ENCODE measurements around the gene PARVB. TPM values are rescaled to one million over a fixed set of nuclear protein-coding genes. Genes with fewer than 3 reads are reported as not detected.

Gene PARVB
- total and polyA plus RNA-seq, 9 of the 15 experiments (the other 6 are each of a cell fraction or from before 2014, with no cell fraction given), result 1.1 to 59.2 (median 29.2) TPM

DNA sequence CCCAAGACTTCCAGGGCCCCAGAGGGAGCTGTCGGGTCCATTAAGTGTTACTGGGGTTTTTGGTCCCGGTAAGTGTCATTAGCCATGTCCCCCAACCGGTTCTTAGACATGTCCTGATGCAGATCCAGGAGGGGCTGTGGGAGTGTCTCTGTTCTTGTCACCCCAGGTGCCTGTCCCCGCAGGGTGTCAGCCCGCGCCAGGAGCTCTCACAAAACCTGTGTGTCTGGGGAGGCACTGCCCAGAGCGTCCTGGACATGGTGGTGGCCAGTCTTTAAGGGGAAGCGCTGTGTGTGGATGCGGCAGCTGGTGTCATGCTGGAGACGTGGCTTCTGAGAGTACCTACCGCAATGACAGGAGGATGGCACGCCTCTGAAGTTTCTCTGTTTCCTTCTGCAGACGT, 144.1 kb downstream of the PARVB start:
- in situ Hi-C loops (cut with MboI) (no loop called here), intact Hi-C loops (cut with micrococcal nuclease) (no loop called here)
- Histone ChIP-seq H3K36me3 (ENCODE audit: control insufficient read depth, insufficient read depth, low read length) (no peaks in the 10 kb centered on the region), H3K79me2 (ENCODE audit: control insufficient read depth, insufficient read depth, low read length) (no peaks in the 10 kb centered on the region), H3K4me2 (ENCODE audit: insufficient read depth, low read length) (no peak overlapping the region), H3K27me3 (ENCODE audit: control insufficient read depth in 2 of 2, insufficient read depth in 2 of 2, low read length in 2 of 2) (no peaks in the 10 kb centered on the region), H3K27ac (ENCODE audit: extremely low read depth, low read depth, low read length) (no peak overlapping the region), H3K9me1 (ENCODE audit: control insufficient read depth, insufficient read depth, low read length) (no peaks in the 10 kb centered on the region), H3K9ac (ENCODE audit: insufficient read depth in 1 of 2, low read depth in 2 of 2, low read length in 2 of 2) (no peak overlapping the region; a peak in 1 of 4 replicates), H3K4me1 (replicated peaks in 1 of 2; ENCODE audit: control insufficient read depth in 2 of 2, insufficient read depth in 2 of 2, low read length in 2 of 2) (no peaks in the 10 kb centered on the region), H2AFZ (ENCODE audit: low read depth, low read length) (no peak overlapping the region), H3K4me3 (no peak overlapping the region), H4K20me1 (replicated peaks; ENCODE audit: control insufficient read depth, insufficient read depth, low read length) (no peaks in the 10 kb centered on the region), H3K9me3 (replicated peaks; ENCODE audit: control insufficient read depth, insufficient read depth, low read depth, low read length) (no peaks in the 10 kb centered on the region)
- no peak for FAIRE-seq
- no peak for ATAC-seq
- TF ChIP-seq ARID2 (IDR thresholded peaks at IDR 0.05) (no peak), U2AF1 (optimal IDR thresholded peaks at IDR 0.05; ENCODE audit: low read depth, low read length) (no peak), EZH2 (IDR thresholded peaks at IDR 0.05; ENCODE audit: borderline replicate concordance, low read depth, low read length) (no peak), ZNF668 (CRISPR knock-in tag; IDR thresholded peaks at IDR 0.05) (no peak), GATAD2B (IDR thresholded peaks at IDR 0.05; ENCODE audit: borderline replicate concordance) (no peak), FOS (IDR thresholded peaks at IDR 0.05; ENCODE audit: extremely low read depth, insufficient read length) (no peak), DACH1 (IDR thresholded peaks at IDR 0.05; ENCODE audit: partially characterized antibody) (no peak), TCF7L2 (IDR thresholded peaks at IDR 0.05; ENCODE audit: low read depth, low read length) (no peak), CCAR2 (IDR thresholded peaks at IDR 0.05; ENCODE audit: low read depth, low read length) (no peak), TRIM28 (IDR thresholded peaks at IDR 0.05) (no peak), SETDB1 (IDR thresholded peaks at IDR 0.05; ENCODE audit: low read length) (no peak), KLF16 (IDR thresholded peaks at IDR 0.05) (no peak), MIER1 (IDR thresholded peaks at IDR 0.05; ENCODE audit: low read depth) (no peak), NFIX (CRISPR knock-in tag; IDR thresholded peaks at IDR 0.05; ENCODE audit: low read depth) (no peak)
- TF ChIP-seq, protein P1, sequence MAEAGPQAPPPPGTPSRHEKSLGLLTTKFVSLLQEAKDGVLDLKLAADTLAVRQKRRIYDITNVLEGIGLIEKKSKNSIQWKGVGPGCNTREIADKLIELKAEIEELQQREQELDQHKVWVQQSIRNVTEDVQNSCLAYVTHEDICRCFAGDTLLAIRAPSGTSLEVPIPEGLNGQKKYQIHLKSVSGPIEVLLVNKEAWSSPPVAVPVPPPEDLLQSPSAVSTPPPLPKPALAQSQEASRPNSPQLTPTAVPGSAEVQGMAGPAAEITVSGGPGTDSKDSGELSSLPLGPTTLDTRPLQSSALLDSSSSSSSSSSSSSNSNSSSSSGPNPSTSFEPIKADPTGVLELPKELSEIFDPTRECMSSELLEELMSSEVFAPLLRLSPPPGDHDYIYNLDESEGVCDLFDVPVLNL (CRISPR knock-in tag; IDR thresholded peaks at IDR 0.05; ENCODE audit: low read depth), result no peak
- TF ChIP-seq, protein P2, sequence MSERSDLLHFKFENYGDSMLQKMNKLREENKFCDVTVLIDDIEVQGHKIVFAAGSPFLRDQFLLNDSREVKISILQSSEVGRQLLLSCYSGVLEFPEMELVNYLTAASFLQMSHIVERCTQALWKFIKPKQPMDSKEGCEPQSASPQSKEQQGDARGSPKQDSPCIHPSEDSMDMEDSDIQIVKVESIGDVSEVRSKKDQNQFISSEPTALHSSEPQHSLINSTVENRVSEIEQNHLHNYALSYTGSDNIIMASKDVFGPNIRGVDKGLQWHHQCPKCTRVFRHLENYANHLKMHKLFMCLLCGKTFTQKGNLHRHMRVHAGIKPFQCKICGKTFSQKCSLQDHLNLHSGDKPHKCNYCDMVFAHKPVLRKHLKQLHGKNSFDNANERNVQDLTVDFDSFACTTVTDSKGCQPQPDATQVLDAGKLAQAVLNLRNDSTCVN (CRISPR knock-in tag; IDR thresholded peaks at IDR 0.05), result no peak
- WGBS (ENCODE audit: insufficient coverage, low coverage, missing lambda C conversion rate), result 86% methylated on average over 11 of the region's 13 CpGs
- CTCF ChIA-PET (ENCODE audit: low intra/inter-chr PET ratio), result no interaction called here
- POLR2A ChIA-PET, result interaction anchor here (0.8 kb wide), 1 partner anchor 471 kb away, joined by 3 read pairs; no protein-coding TSS in a partner anchor
- no peak for DNase-seq (ENCODE audit: extremely low read depth in 1 of 4, low spot score in 3 of 4)
- BruUV-seq (replicated peaks), result no TSS peak
